Astrocyte (in vitro differentiated cells and primary cell): Measurements from ENCODE around the gene ADNP. TPM values are rescaled to one million over a fixed set of nuclear protein-coding genes. Genes with fewer than 3 reads are reported as not detected.

Source experiments
- DNase-seq: peaks from one replicate; pipeline ENCODE4 v3.0.0-alpha.2; 2010; ENCODE audit warnings: low read depth
- FAIRE-seq: peaks from 2 replicates; lab custom pipeline; 2011; peaks lifted over from hg19 to GRCh38; lab: Jason Lieb, UNC
- H2AFZ ChIP-seq: 2 replicates; pipeline ENCODE4 v1.6.0; 2012; ENCODE audit warnings: low read depth, low read length, inconsistent platforms
- H3K27ac ChIP-seq: 2 replicates; pipeline ENCODE4 v1.5.1; 2011; ENCODE audit warnings: low read depth, low read length, inconsistent platforms
- H3K27me3 ChIP-seq: 2 replicates; pipeline ENCODE4 v1.6.0; 2011; ENCODE audit warnings: low read length, inconsistent platforms; ENCODE audit not compliant: insufficient read depth
- H3K36me3 ChIP-seq: 2 replicates; pipeline ENCODE4 v1.5.1; 2011; ENCODE audit warnings: low read length, inconsistent platforms; ENCODE audit not compliant: insufficient read depth
- H3K4me1 ChIP-seq: 2 replicates; pipeline ENCODE4 v1.5.1; 2011; ENCODE audit warnings: low read length, inconsistent platforms; ENCODE audit not compliant: insufficient read depth
- H3K4me2 ChIP-seq: 2 replicates; pipeline ENCODE4 v1.6.0; 2012; ENCODE audit warnings: low read length, inconsistent platforms
- H3K4me3 ChIP-seq: 2 replicates; pipeline ENCODE4 v1.5.1; 2011; ENCODE audit warnings: low read depth, mild to moderate bottlenecking, low read length, inconsistent platforms; ENCODE audit not compliant: insufficient read depth
- H3K79me2 ChIP-seq: 2 replicates; pipeline ENCODE4 v1.6.0; 2012; ENCODE audit warnings: mild to moderate bottlenecking, low read length, inconsistent platforms; ENCODE audit not compliant: insufficient read depth
- H3K9ac ChIP-seq: 2 replicates; pipeline ENCODE4 v1.6.0; 2012; ENCODE audit warnings: mild to moderate bottlenecking, low read length, inconsistent platforms
- H3K9me3 ChIP-seq: 2 replicates; pipeline ENCODE4 v1.5.1; 2012; ENCODE audit warnings: low read depth, mild to moderate bottlenecking, low read length, inconsistent platforms; ENCODE audit not compliant: insufficient read depth
- H4K20me1 ChIP-seq: 2 replicates; pipeline ENCODE4 v1.6.0; 2012; ENCODE audit warnings: low read length, inconsistent platforms; ENCODE audit not compliant: insufficient read depth
- H3K27ac Mint-ChIP-seq: one replicate; pipeline ENCODE4 v1.8.0; 2021; ENCODE audit warnings: mild to moderate bottlenecking, mixed read lengths; ENCODE audit not compliant: unreplicated experiment
- H3K27me3 Mint-ChIP-seq: one replicate; pipeline ENCODE4 v1.8.0; 2021; ENCODE audit warnings: low read depth, mixed read lengths; ENCODE audit not compliant: unreplicated experiment
- H3K36me3 Mint-ChIP-seq: one replicate; pipeline ENCODE4 v1.8.0; 2021; ENCODE audit warnings: low read depth, mixed read lengths; ENCODE audit not compliant: unreplicated experiment
- H3K4me1 Mint-ChIP-seq: one replicate; pipeline ENCODE4 v1.8.0; 2021; ENCODE audit warnings: low read depth, mixed read lengths; ENCODE audit not compliant: unreplicated experiment
- H3K4me3 Mint-ChIP-seq: one replicate; pipeline ENCODE4 v1.8.0; 2021; ENCODE audit warnings: mild to moderate bottlenecking, moderate library complexity, mixed read lengths; ENCODE audit not compliant: unreplicated experiment
- H3K9me3 Mint-ChIP-seq: one replicate; pipeline ENCODE4 v1.8.0; 2021; ENCODE audit warnings: mild to moderate bottlenecking, mixed read lengths; ENCODE audit not compliant: unreplicated experiment
- CTCF ChIP-seq: IDR thresholded peaks from 2 replicates; pipeline ENCODE4 v1.5.1; 2011; ENCODE audit warnings: low read depth, mild to moderate bottlenecking, inconsistent platforms, low read length, moderate library complexity; ENCODE audit not compliant: insufficient read depth
- EZH2 ChIP-seq: IDR thresholded peaks from 2 replicates; pipeline ENCODE4 v1.6.1; 2012; ENCODE audit warnings: mild to moderate bottlenecking, low read length, inconsistent platforms; ENCODE audit not compliant: insufficient read depth
- total RNA-seq: library from RNA; stranded (reverse); gene quantifications from 2 replicates; pipeline ENCODE4 v1.2.1, GENCODE V29; 2021

The ADNP gene
- total RNA-seq, 1 donor from 2014 or later, result 72.1 TPM

GRCh38 chr20:50868509-50869495, 62.4 kb downstream of the ADNP start:
- DNase-seq, result no peak
- no peak overlapping the region for H3K27ac ChIP-seq
- no peak overlapping the region for H3K4me3 ChIP-seq
- no peaks in the 10 kb centered on the region for H3K36me3 ChIP-seq
- H3K36me3 Mint-ChIP-seq, result no peaks in the 10 kb centered on the region
- H3K9me3 ChIP-seq, result no peaks in the 10 kb centered on the region
- no peak for FAIRE-seq
- H3K27me3 Mint-ChIP-seq, result no peaks in the 10 kb centered on the region
- no peak overlapping the region for H3K4me3 Mint-ChIP-seq
- H3K4me1 ChIP-seq, result peaks cover 11% of the 10 kb centered on the region
- no peak overlapping the region for H2AFZ ChIP-seq
- peak overlapping the region; percentile 47 for H3K27ac Mint-ChIP-seq
- no peaks in the 10 kb centered on the region for H3K27me3 ChIP-seq
- H3K4me2 ChIP-seq, result no peak overlapping the region
- H4K20me1 ChIP-seq, result no peaks in the 10 kb centered on the region
- no peak overlapping the region for H3K9ac ChIP-seq
- H3K4me1 Mint-ChIP-seq, result peaks cover 19% of the 10 kb centered on the region
- H3K9me3 Mint-ChIP-seq, result no peaks in the 10 kb centered on the region
- TF ChIP-seq CTCF (no peak), EZH2 (no peak)
- H3K79me2 ChIP-seq, result no peaks in the 10 kb centered on the region

- TF ChIP-seq CTCF (no peak), EZH2 (no peak)
- Histone ChIP-seq H3K9ac (no peak overlapping the region), H3K27ac (no peak overlapping the region), H3K4me2 (no peak overlapping the region), H3K27me3 (no peaks in the 10 kb centered on the region), H3K9me3 (no peaks in the 10 kb centered on the region), H2AFZ (no peak overlapping the region), H3K4me1 (peaks cover 11% of the 10 kb centered on the region), H3K36me3 (no peaks in the 10 kb centered on the region), H3K79me2 (no peaks in the 10 kb centered on the region), H4K20me1 (no peaks in the 10 kb centered on the region), H3K4me3 (no peak overlapping the region)
- no peaks in the 10 kb centered on the region for H3K27me3 Mint-ChIP-seq
- H3K36me3 Mint-ChIP-seq, result no peaks in the 10 kb centered on the region
- peaks cover 19% of the 10 kb centered on the region for H3K4me1 Mint-ChIP-seq
- DNase-seq (no peak), FAIRE-seq (no peak)
- H3K4me3 Mint-ChIP-seq, result no peak overlapping the region
- H3K27ac Mint-ChIP-seq, result no peak overlapping the region
- no peaks in the 10 kb centered on the region for H3K9me3 Mint-ChIP-seq
These were observed 63.4 kb downstream of the ADNP start for GRCh38 chr20:50867805-50868204.

GRCh38 chr20:50866831-50867230, 64.4 kb downstream of the ADNP start:
- Mint-ChIP-seq H3K4me1 (peaks cover 19% of the 10 kb centered on the region), H3K27me3 (no peaks in the 10 kb centered on the region), H3K9me3 (no peaks in the 10 kb centered on the region), H3K36me3 (no peaks in the 10 kb centered on the region), H3K27ac (no peak overlapping the region), H3K4me3 (no peak overlapping the region)
- FAIRE-seq, result no peak
- H3K4me3 ChIP-seq, result no peak overlapping the region
- H3K4me1 ChIP-seq, result peaks cover 11% of the 10 kb centered on the region
- no peaks in the 10 kb centered on the region for H4K20me1 ChIP-seq
- no peak overlapping the region for H3K4me2 ChIP-seq
- no peak for DNase-seq
- H2AFZ ChIP-seq, result no peak overlapping the region
- no peak overlapping the region for H3K27ac ChIP-seq
- H3K9me3 ChIP-seq, result no peaks in the 10 kb centered on the region
- H3K36me3 ChIP-seq, result no peaks in the 10 kb centered on the region
- H3K27me3 ChIP-seq, result no peaks in the 10 kb centered on the region
- TF ChIP-seq CTCF (no peak), EZH2 (no peak)
- H3K79me2 ChIP-seq, result no peaks in the 10 kb centered on the region
- H3K9ac ChIP-seq, result no peak overlapping the region
